ENCODE results near the gene C1QTNF9B.

C1QTNF9B gene

DNA sequence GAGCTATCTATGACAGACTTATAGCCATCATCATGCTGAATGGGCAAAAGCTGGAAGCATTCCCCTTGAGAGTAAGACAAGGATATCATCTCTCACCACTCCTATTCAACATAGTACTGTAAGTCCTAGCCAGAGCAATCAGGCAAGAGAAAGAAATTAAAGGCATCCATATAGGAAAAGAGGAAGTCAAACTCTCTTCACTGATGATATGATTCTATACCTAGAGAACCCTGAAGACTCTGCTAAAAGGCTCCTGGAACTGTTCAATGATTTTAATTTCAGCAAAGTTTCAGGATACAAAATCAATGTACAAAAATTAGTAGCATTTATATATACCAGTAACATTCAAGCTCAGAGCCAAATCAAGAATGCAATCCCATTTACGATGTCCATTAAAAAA lies 21.7 kb upstream of the C1QTNF9B start:
- Histone ChIP-seq H3K9me3 (ENCODE audit: control insufficient read depth in 2 of 2, low read length in 2 of 2) (no peaks in the 10 kb centered on the region), H3K36me3 (ENCODE audit: control insufficient read depth in 2 of 2, insufficient read depth in 2 of 2, low read length in 2 of 2) (no peaks in the 10 kb centered on the region), H3K27ac (ENCODE audit: low read length) (no peak overlapping the region), H3K4me1 (ENCODE audit: control insufficient read depth, insufficient read depth, low read length) (no peaks in the 10 kb centered on the region), H3K27me3 (ENCODE audit: control insufficient read depth in 1 of 2, insufficient read depth in 2 of 2, low read length in 2 of 2) (no peaks in the 10 kb centered on the region), H3K4me3 (ENCODE audit: low read length in 2 of 2) (no peak overlapping the region), H3K9ac (ENCODE audit: low read length in 2 of 2) (no peak overlapping the region)

DNA sequence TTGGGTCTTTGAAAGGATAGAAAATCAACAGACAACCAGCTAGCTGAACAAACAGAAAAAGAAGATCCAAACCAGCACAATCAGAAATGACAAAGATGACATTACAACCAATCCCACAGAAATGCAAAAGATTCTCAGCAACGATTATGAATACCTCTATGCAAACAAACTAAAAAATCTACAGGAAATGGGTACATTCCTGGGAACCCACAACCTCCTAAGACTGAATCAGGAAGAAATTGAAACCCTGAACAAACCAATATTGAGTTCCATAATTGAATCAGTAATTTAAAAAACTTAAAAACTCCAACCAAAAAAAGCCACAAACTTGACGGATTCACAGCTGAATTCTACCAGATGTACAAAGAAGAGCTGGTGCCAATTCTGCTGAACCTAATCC lies 20.9 kb upstream of the C1QTNF9B start:
- Histone ChIP-seq H3K4me3 (ENCODE audit: low read length in 2 of 2) (no peak overlapping the region), H3K9me3 (ENCODE audit: control insufficient read depth in 2 of 2, low read length in 2 of 2) (no peaks in the 10 kb centered on the region), H3K4me1 (ENCODE audit: control insufficient read depth, insufficient read depth, low read length) (no peaks in the 10 kb centered on the region), H3K27ac (ENCODE audit: low read length) (no peak overlapping the region), H3K36me3 (ENCODE audit: control insufficient read depth in 2 of 2, insufficient read depth in 2 of 2, low read length in 2 of 2) (no peaks in the 10 kb centered on the region), H3K9ac (ENCODE audit: low read length in 2 of 2) (no peak overlapping the region), H3K27me3 (ENCODE audit: control insufficient read depth in 1 of 2, insufficient read depth in 2 of 2, low read length in 2 of 2) (no peaks in the 10 kb centered on the region)

DNA sequence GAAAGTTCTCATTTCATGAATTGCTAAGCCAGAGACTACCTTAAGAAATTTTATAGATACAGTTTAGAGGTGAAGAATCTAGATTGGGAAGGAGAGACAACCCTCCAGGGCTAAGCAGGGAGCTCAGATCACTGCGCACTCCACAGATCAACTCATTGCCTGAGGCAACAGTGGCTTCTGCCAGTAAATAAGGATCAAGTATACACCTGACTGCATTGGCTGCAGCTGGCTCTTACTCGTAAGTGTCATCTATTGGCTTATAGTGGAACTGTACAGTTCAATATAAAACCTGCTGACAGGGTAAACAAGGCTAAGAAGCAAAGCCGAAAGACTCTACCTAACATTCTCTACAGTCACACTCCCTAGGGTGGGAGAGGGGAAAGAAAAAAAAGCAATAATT lies 18.0 kb upstream of the C1QTNF9B start:
- no peaks in the 10 kb centered on the region for H3K27me3 ChIP-seq (ENCODE audit: control insufficient read depth in 1 of 2, insufficient read depth in 2 of 2, low read length in 2 of 2)
- H3K9me3 ChIP-seq (ENCODE audit: control insufficient read depth in 2 of 2, low read length in 2 of 2): no peaks in the 10 kb centered on the region
- no peaks in the 10 kb centered on the region for H3K4me1 ChIP-seq (ENCODE audit: control insufficient read depth, insufficient read depth, low read length)
- H3K36me3 ChIP-seq (ENCODE audit: control insufficient read depth in 2 of 2, insufficient read depth in 2 of 2, low read length in 2 of 2): no peaks in the 10 kb centered on the region
- no peak overlapping the region for H3K9ac ChIP-seq (ENCODE audit: low read length in 2 of 2)
- H3K27ac ChIP-seq (ENCODE audit: low read length): no peak overlapping the region
- no peak overlapping the region for H3K4me3 ChIP-seq (ENCODE audit: low read length in 2 of 2)

DNA sequence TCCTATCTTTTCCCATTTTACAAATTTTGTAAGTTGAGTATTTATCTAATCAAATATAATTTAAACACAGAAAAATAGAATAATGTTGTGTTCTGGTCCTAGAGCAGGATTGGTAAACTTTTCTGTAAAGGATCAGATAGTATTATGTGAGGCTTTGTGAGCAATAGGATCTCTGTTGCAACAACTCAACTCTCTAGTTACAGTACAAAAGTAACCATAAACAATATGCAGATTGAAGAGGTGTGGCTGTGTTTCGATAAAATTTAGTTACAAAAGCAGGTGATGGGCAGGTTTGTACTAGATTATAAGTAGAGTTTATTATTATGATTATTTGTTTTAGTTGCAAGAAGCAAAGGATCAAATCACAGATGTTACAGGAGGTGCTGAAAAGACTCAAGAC lies 15.2 kb upstream of the C1QTNF9B start:
- Histone ChIP-seq H3K9me3 (ENCODE audit: control insufficient read depth in 2 of 2, low read length in 2 of 2) (no peaks in the 10 kb centered on the region), H3K9ac (ENCODE audit: low read length in 2 of 2) (no peak overlapping the region), H3K27ac (ENCODE audit: low read length) (no peak overlapping the region), H3K36me3 (ENCODE audit: control insufficient read depth in 2 of 2, insufficient read depth in 2 of 2, low read length in 2 of 2) (no peaks in the 10 kb centered on the region), H3K27me3 (ENCODE audit: control insufficient read depth in 1 of 2, insufficient read depth in 2 of 2, low read length in 2 of 2) (no peaks in the 10 kb centered on the region), H3K4me3 (ENCODE audit: low read length in 2 of 2) (no peak overlapping the region), H3K4me1 (ENCODE audit: control insufficient read depth, insufficient read depth, low read length) (no peaks in the 10 kb centered on the region)

DNA sequence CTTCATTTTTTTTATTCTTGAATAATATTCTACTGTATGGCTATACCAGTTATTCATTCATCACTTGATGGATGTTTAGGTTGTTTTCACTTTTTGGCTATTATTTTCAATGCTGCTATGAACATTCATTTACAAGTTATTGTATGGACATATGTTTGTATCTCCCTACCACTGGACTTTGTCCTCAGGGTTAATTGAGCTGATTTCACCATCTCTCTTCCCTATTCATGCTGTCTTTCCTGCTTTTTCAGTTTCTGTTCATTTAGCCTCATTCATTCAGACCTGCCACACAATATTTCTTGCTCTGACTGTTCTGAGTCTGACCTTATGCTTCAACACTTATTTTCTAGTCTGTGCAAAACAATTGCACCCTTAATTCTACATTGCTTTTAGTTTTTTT lies 12.3 kb upstream of the C1QTNF9B start:
- Histone ChIP-seq H3K27ac (ENCODE audit: low read length) (no peak overlapping the region), H3K9ac (ENCODE audit: low read length in 2 of 2) (no peak overlapping the region), H3K4me1 (ENCODE audit: control insufficient read depth, insufficient read depth, low read length) (no peaks in the 10 kb centered on the region), H3K4me3 (ENCODE audit: low read length in 2 of 2) (no peak overlapping the region), H3K36me3 (ENCODE audit: control insufficient read depth in 2 of 2, insufficient read depth in 2 of 2, low read length in 2 of 2) (no peaks in the 10 kb centered on the region), H3K9me3 (ENCODE audit: control insufficient read depth in 2 of 2, low read length in 2 of 2) (no peaks in the 10 kb centered on the region), H3K27me3 (ENCODE audit: control insufficient read depth in 1 of 2, insufficient read depth in 2 of 2, low read length in 2 of 2) (no peaks in the 10 kb centered on the region)

DNA sequence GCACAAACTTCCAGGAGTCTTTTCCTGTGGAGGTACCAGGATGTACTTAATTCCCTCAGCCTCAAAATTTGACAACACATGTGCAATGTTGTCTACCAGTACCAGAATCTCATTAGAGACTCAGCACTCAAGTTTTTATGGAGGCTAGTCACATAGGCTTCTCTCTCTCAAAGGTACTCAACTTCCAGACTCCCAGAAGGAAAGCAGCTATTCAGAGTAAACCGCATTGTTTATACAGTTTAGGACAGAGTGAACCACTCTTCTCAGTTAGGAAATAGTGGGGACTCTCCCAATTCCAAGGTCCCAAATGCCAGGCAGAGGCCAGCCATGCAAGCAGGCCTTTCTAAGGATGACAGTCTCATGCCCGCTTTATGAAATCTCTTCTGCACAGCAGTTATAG lies 8.5 kb upstream of the C1QTNF9B start:
- Histone ChIP-seq H3K4me1 (ENCODE audit: control insufficient read depth, insufficient read depth, low read length) (peaks cover 6% of the 10 kb centered on the region), H3K27me3 (ENCODE audit: control insufficient read depth in 1 of 2, insufficient read depth in 2 of 2, low read length in 2 of 2) (peaks cover 9 to 17% of the 10 kb centered on the region in 2 donors), H3K9me3 (ENCODE audit: control insufficient read depth in 2 of 2, low read length in 2 of 2) (no peaks in the 10 kb centered on the region), H3K9ac (ENCODE audit: low read length in 2 of 2) (no peak overlapping the region), H3K36me3 (ENCODE audit: control insufficient read depth in 2 of 2, insufficient read depth in 2 of 2, low read length in 2 of 2) (no peaks in the 10 kb centered on the region), H3K4me3 (ENCODE audit: low read length in 2 of 2) (no peak overlapping the region), H3K27ac (ENCODE audit: low read length) (no peak overlapping the region)

DNA sequence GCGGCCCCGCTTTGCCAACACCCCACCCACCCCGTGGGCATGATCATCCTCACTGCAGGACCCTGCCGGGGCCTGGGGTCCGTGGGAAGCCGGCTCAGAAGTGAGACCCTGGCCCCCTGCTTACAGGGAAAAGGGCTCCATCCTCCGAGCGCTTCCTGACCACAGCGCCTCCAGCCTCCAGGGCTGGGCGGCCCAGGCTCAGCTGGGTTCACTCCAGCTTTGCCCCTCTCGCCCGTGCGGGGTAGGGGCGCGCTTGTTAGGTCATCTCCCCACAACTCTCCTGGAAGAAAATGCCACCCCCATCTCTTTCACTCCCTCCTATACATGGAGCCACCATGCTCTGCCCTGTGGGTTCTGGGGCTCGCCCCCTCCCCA lies 6.6 kb upstream of the C1QTNF9B start:
- H3K4me3 ChIP-seq (ENCODE audit: low read length in 2 of 2): no peak overlapping the region

DNA sequence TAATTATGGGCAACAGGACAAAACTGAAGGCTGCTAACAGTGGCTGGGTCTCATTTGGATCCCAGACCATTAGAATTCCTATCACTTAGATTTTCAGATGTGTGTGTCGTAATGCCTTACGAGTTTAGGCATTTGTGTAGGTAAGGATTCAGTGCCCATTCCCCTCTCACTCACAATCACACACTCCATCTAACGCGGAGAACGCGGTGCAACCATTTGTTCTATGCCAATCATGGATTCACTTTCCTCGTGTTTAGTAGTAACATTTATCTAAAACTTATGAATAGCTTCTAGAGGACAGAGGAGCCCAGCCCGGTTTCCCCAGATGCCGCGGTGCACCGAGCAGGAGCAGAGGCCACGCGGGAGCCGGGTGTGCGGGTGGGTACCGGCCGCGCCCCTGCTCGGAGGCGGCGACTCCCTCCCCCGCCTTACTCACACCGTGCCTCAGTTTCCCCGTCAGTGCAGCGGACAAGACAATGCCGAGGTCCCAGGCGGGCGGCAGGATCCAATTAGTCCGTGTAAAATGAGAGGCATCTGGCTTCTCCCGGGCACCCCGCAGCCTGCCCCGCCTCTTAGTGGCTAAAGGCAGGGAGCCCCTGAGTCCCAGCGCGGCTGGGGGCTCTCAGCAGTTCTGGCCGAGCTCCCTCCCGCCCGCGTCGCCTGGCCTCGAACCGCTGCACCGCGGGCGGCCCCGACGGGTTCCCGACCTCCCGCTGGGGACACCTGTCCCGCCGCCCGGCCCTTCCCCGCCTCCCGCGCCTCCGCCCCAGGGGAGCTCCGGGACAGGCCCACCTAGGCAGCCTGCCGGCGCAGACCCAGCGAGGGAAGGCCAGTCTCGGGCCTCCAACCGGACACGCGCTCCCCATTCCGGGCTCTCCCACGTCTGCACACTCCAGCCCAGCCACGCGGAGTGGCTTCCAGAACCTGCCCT lies 5.9 kb upstream of the C1QTNF9B start:
- Histone ChIP-seq H3K4me3 (ENCODE audit: low read length in 2 of 2) (peak overlapping the region in 1 of 2 donors; percentile 29), H3K27me3 (ENCODE audit: control insufficient read depth in 1 of 2, insufficient read depth in 2 of 2, low read length in 2 of 2) (peaks cover 9 to 17% of the 10 kb centered on the region in 2 donors), H3K9ac (ENCODE audit: low read length in 2 of 2) (no peak overlapping the region), H3K4me1 (ENCODE audit: control insufficient read depth, insufficient read depth, low read length) (peaks cover 7% of the 10 kb centered on the region), H3K9me3 (ENCODE audit: control insufficient read depth in 2 of 2, low read length in 2 of 2) (no peaks in the 10 kb centered on the region), H3K36me3 (ENCODE audit: control insufficient read depth in 2 of 2, insufficient read depth in 2 of 2, low read length in 2 of 2) (no peaks in the 10 kb centered on the region), H3K27ac (ENCODE audit: low read length) (no peak overlapping the region)

More for the DNA sequence above, 6.6 kb upstream of the C1QTNF9B start:
- Histone ChIP-seq H3K9me3 (ENCODE audit: control insufficient read depth in 2 of 2, low read length in 2 of 2) (no peaks in the 10 kb centered on the region), H3K9ac (ENCODE audit: low read length in 2 of 2) (no peak overlapping the region), H3K27ac (ENCODE audit: low read length) (no peak overlapping the region), H3K27me3 (ENCODE audit: control insufficient read depth in 1 of 2, insufficient read depth in 2 of 2, low read length in 2 of 2) (peaks cover 9 to 17% of the 10 kb centered on the region in 2 donors), H3K4me1 (ENCODE audit: control insufficient read depth, insufficient read depth, low read length) (peaks cover 6% of the 10 kb centered on the region), H3K36me3 (ENCODE audit: control insufficient read depth in 2 of 2, insufficient read depth in 2 of 2, low read length in 2 of 2) (no peaks in the 10 kb centered on the region)

DNA sequence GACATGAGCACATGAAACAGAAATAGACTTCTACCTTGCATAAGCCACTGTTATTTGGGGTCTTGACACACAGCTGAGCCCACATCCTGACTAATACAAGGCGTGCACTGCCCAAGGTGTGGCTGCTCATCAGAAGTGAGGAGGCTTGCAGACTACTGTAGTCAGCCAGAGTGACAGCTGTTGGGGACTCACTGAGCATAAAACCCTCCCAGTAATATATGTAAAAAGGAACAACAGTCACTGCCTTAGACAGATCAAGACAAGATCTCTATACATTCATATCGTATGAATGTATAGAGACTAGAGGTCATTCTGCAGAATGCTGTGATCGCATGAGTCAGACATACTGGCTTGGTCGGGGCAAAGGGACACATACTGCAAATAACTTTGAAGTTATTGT lies 4.1 kb upstream of the C1QTNF9B start:
- Histone ChIP-seq H3K4me3 (ENCODE audit: low read length in 2 of 2) (no peak overlapping the region), H3K27me3 (ENCODE audit: control insufficient read depth in 1 of 2, insufficient read depth in 2 of 2, low read length in 2 of 2) (peaks cover 9 to 17% of the 10 kb centered on the region in 2 donors), H3K27ac (ENCODE audit: low read length) (no peak overlapping the region), H3K36me3 (ENCODE audit: control insufficient read depth in 2 of 2, insufficient read depth in 2 of 2, low read length in 2 of 2) (no peaks in the 10 kb centered on the region), H3K4me1 (ENCODE audit: control insufficient read depth, insufficient read depth, low read length) (peaks cover 10% of the 10 kb centered on the region), H3K9me3 (ENCODE audit: control insufficient read depth in 2 of 2, low read length in 2 of 2) (no peaks in the 10 kb centered on the region), H3K9ac (ENCODE audit: low read length in 2 of 2) (no peak overlapping the region)

DNA sequence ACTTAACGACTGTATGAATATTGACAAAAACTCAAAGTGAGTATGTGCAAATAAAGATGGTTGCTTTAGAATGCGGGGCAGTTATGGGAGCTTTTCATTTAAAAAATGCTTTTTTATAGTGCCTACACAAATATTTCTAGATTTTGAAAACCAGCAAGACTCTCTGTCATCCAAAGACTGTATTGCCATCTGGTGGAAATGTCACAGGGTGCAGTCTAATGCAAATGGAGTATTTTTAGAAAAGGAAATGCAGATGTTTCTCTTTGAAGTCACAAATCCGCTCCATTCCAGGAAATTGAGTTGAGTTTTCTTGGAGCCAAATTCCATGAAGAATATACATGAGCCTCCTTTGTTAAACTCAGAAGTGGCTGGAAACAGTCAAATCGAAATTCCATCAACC lies 2.3 kb upstream of the C1QTNF9B start:
- Histone ChIP-seq H3K4me1 (ENCODE audit: control insufficient read depth, insufficient read depth, low read length) (peaks cover 10% of the 10 kb centered on the region), H3K27me3 (ENCODE audit: control insufficient read depth in 1 of 2, insufficient read depth in 2 of 2, low read length in 2 of 2) (peaks cover 9 to 17% of the 10 kb centered on the region in 2 donors), H3K9ac (ENCODE audit: low read length in 2 of 2) (no peak overlapping the region), H3K27ac (ENCODE audit: low read length) (no peak overlapping the region), H3K9me3 (ENCODE audit: control insufficient read depth in 2 of 2, low read length in 2 of 2) (no peaks in the 10 kb centered on the region), H3K36me3 (ENCODE audit: control insufficient read depth in 2 of 2, insufficient read depth in 2 of 2, low read length in 2 of 2) (no peaks in the 10 kb centered on the region), H3K4me3 (ENCODE audit: low read length in 2 of 2) (no peak overlapping the region)

DNA sequence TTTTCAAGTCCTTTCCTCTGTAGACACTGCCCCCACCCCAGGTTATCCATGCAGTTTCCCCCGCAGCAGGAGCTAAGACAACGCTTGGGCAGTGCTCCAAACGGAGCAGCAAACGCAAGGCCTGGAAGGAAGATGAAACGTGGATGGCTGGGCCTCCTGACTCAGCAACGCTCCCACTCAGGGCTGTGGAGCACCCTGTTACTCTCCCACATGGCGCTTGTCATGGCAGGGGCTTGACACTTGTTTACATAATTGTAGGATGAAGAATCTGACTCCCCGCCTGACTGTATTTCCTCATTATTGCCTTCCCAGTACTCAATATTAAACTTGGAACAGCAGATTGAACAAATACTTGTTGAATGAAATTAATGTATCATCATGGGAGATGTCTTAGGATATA lies 799 bp upstream of the C1QTNF9B start:
- H3K27ac ChIP-seq (ENCODE audit: low read length): no peak overlapping the region
- H3K9me3 ChIP-seq (ENCODE audit: control insufficient read depth in 2 of 2, low read length in 2 of 2): no peaks in the 10 kb centered on the region

More for the DNA sequence above, 799 bp upstream of the C1QTNF9B start:
- Histone ChIP-seq H3K4me3 (ENCODE audit: low read length in 2 of 2) (no peak overlapping the region), H3K4me1 (ENCODE audit: control insufficient read depth, insufficient read depth, low read length) (peaks cover 7% of the 10 kb centered on the region), H3K27me3 (ENCODE audit: control insufficient read depth in 1 of 2, insufficient read depth in 2 of 2, low read length in 2 of 2) (peaks cover 4 to 7% of the 10 kb centered on the region in 2 donors), H3K36me3 (ENCODE audit: control insufficient read depth in 2 of 2, insufficient read depth in 2 of 2, low read length in 2 of 2) (no peaks in the 10 kb centered on the region), H3K9ac (ENCODE audit: low read length in 2 of 2) (no peak overlapping the region)
